Glutamatergic neuron (in vitro differentiated cells): ENCODE data around the gene TIMM29. TPM values are rescaled to one million over a fixed set of nuclear protein-coding genes. Genes with fewer than 3 reads are reported as not detected.
A peak's percentile ranks its signal among the peaks of the same experiment; 100 is the strongest.

Source experiments
- DNase-seq: peaks from one replicate; pipeline ENCODE4 v3.0.0; 2022
- H3K27ac Mint-ChIP-seq: one replicate; pipeline ENCODE4 v1.8.0; 2020; ENCODE audit warnings: mild to moderate bottlenecking, mixed read lengths, inconsistent platforms; ENCODE audit not compliant: unreplicated experiment
- H3K27me3 Mint-ChIP-seq: one replicate; pipeline ENCODE4 v1.8.0; 2020; ENCODE audit warnings: mild to moderate bottlenecking, moderate library complexity, mixed read lengths, inconsistent platforms; ENCODE audit not compliant: unreplicated experiment
- H3K36me3 Mint-ChIP-seq: one replicate; pipeline ENCODE4 v1.8.0; 2020; ENCODE audit warnings: mild to moderate bottlenecking, mixed read lengths, inconsistent platforms; ENCODE audit not compliant: unreplicated experiment
- H3K4me1 Mint-ChIP-seq: one replicate; pipeline ENCODE4 v1.8.0; 2020; ENCODE audit warnings: mild to moderate bottlenecking, low read depth, mixed read lengths, inconsistent platforms; ENCODE audit not compliant: unreplicated experiment
- H3K4me3 Mint-ChIP-seq: one replicate; pipeline ENCODE4 v1.8.0; 2020; ENCODE audit warnings: mild to moderate bottlenecking, mixed read lengths, inconsistent platforms; ENCODE audit not compliant: unreplicated experiment
- H3K9me3 Mint-ChIP-seq: one replicate; pipeline ENCODE4 v1.8.0; 2020; ENCODE audit warnings: mild to moderate bottlenecking, moderate library complexity, mixed read lengths, inconsistent platforms; ENCODE audit not compliant: unreplicated experiment
- CTCF ChIP-seq: fragments of 200-600 bp; sonication (generic); IDR thresholded peaks from one replicate; pipeline ENCODE4 v1.5.0; 2021; ENCODE audit not compliant: partially characterized antibody, unreplicated experiment
- total RNA-seq: library from RNA; stranded (reverse); fragmentation: NEBNext Ultra II Directional; extraction: Animal tissue kit (Norgen Biotek cat#: 25700); gene quantifications from one replicate; pipeline ENCODE4 v1.2.1, GENCODE V29; 2021; ENCODE audit not compliant: unreplicated experiment

TIMM29 gene
- total RNA-seq, 1 donor from 2014 or later, result 31.8 TPM

GRCh38 chr19:10923260-10924112, 5.1 kb upstream of the TIMM29 start:
- peaks cover 5% of the 10 kb centered on the region for H3K4me1 Mint-ChIP-seq
- no peak for DNase-seq
- TF ChIP-seq CTCF, result no peak
- H3K36me3 Mint-ChIP-seq, result no peaks in the 10 kb centered on the region
- H3K27ac Mint-ChIP-seq, result no peak overlapping the region
- peaks cover 17% of the 10 kb centered on the region for H3K9me3 Mint-ChIP-seq
- no peak overlapping the region for H3K4me3 Mint-ChIP-seq
- H3K27me3 Mint-ChIP-seq, result peaks cover 20% of the 10 kb centered on the region

- H3K4me3 Mint-ChIP-seq, result no peak overlapping the region
- peaks cover 15% of the 10 kb centered on the region for H3K9me3 Mint-ChIP-seq
- H3K27ac Mint-ChIP-seq, result peak overlapping the region; percentile 52
- H3K36me3 Mint-ChIP-seq, result no peaks in the 10 kb centered on the region
- no peak for DNase-seq
- TF ChIP-seq CTCF, result no peak
- peaks cover 20% of the 10 kb centered on the region for H3K27me3 Mint-ChIP-seq
- peaks cover 5% of the 10 kb centered on the region for H3K4me1 Mint-ChIP-seq
These were observed 4.0 kb upstream of the TIMM29 start for GRCh38 chr19:10924597-10924996.

- TF ChIP-seq CTCF, result no peak
- DNase-seq, result no peak
- Mint-ChIP-seq H3K4me3 (peak overlapping the region; percentile 87), H3K9me3 (peaks cover 8% of the 10 kb centered on the region), H3K36me3 (no peaks in the 10 kb centered on the region), H3K27me3 (peaks cover 12% of the 10 kb centered on the region), H3K27ac (peak overlapping the region; percentile 22), H3K4me1 (peaks cover 3% of the 10 kb centered on the region)
These were observed 665 bp upstream of the TIMM29 start for GRCh38 chr19:10927730-10928562.

GRCh38 chr19:10929402-10929794, 787 bp downstream of the TIMM29 start:
- DNase-seq, result no peak
- no peak for TF ChIP-seq CTCF
- Mint-ChIP-seq H3K27me3 (peaks cover 10% of the 10 kb centered on the region), H3K9me3 (peaks cover 6% of the 10 kb centered on the region), H3K4me1 (peaks cover 3% of the 10 kb centered on the region), H3K4me3 (peak overlapping the region; percentile 83), H3K27ac (peak overlapping the region; percentile 82), H3K36me3 (no peaks in the 10 kb centered on the region)
